NCI-H748 (cell line): ENCODE measurements around the gene LSG1.

ENCODE experiments used
- DNase-seq: peaks from one replicate; lab custom pipeline; 2025; ENCODE audit not compliant: unreplicated experiment; lab: John Stamatoyannopoulos, UW

LSG1 gene

DNA sequence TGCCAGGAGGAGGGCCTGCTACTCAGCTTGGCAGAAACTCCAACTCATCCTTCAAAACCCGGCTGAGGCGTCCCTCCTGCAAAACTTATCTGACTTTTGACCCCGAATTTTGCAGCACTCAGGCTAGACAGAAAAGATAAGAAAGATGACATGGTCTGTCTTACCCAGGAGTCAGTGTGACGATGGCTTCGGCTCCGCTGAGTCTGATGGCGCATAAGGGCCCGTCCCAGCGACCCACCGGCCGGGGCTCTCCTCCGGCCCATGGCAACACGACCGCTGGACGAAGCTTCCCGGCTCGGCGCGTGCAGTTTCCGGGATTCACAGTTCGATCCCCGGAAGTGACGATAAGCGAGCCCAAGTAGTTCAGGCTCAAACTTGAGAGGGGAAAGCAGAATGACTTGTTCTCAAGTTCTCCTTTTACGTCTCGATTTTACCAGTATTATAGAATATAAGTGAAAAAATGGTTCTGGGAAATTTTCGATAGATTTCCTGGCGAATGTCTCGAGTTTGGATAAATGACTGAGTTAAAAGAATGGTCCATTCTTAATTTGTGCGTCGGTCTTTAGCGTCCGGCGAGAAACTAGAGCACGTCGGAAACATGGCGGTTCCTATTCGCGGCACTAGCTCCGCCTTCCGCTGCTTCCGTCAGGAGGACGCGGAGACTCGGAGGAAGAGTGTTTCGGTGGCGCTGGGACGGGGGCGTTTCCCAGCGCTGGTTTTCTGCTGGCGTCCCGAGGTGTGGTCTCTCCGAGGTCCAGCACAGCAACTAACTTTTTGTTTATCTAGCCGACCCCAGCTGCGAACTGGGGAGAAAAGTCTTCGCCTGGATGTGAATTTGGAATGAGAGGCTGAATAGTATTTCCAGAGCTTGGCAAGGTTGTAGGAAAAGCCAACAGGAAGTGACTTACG lies at the start of gene LSG1:
Gene LSG1 (minus strand): TSS at position 292 of the 909 bp plus-strand sequence. CDS start 29 bp downstream, at position 263.
- DNase-seq: peak; percentile 93

- no peak for DNase-seq
These were observed 48.1 kb upstream of the LSG1 start for GRCh38 chr3:194720048-194720447.

- no peak for DNase-seq
These were observed 46.1 kb upstream of the LSG1 start for GRCh38 chr3:194718079-194718478.

DNA sequence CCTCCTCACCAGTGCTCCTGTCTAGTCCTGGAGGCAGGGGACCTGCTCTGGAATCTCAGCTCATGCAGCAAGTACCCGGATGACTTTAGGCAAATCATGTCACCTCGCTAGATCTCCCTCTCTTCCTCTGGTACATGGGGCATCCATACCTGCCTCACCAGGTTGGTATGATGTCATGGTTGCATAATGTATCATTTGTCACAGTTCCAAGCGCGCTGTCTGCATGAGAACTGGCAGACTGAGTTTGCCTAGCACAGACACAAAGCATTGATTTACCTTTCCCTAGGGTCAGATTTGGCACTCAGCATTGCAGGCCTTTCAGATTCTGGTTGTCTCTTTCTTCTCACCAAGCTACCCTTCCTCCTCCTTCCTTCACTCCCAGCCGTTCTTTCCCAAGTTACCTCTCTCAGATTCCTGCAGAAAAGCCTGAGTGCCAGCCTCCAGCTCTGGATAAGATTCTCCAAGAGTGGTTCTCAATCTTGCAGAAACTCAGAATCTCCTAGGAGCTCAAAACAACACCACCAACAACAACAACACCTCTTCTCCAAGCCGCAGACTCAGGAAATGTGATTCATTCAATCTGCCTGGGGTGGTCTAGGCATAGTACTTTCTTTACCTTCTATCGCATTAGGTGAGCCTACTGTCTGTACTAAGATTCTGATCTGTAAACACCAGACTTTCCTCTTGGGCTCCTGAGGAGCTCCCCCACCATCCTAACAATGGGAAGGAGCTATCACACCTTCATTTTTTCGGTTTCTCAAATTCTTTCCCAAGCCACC lies 43.2 kb upstream of the LSG1 start:
- DNase-seq: no peak

GRCh38 chr3:194714564-194714963 lies 42.6 kb upstream of the LSG1 start:
- no peak for DNase-seq

DNA sequence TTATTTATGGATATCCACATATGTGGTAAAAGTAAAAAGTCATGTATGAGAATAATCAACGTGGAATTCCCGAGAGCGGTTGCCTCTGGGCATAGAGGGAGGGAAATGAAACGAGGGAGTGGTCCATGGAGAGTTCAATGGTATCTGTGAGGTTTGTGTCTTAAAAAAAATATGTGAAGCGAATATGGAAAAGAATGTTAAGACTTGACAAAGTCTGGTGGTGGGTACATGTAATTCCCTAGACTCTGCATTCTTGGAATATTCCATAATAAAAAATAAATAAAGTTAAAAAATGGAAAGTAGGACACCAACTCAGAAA lies 42.1 kb upstream of the LSG1 start:
- DNase-seq: no peak

GRCh38 chr3:194713299-194714136 lies 41.5 kb upstream of the LSG1 start:
- DNase-seq: no peak

- DNase-seq: no peak
These were observed 39.9 kb upstream of the LSG1 start for GRCh38 chr3:194711913-194712312.

DNA sequence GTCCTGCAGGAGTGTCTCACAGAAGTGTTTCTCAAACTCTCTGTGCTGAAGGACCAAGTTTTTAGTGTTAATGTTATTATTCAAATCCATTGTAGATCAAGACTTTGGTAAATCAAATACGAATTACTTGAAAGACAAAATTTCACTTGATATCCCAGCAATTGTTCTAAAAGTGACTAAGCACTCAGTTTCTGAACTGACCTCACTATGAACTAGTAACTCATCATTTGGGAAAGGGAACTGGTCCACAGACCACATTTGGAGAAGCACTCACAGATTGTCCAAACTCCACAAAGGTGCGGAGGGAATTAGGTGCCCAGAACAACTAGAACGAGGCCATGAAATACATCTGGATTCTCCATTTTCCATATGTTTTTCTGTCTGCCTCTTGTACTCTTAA lies 39.3 kb upstream of the LSG1 start:
- DNase-seq: no peak

GRCh38 chr3:194707147-194707540 lies 35.2 kb upstream of the LSG1 start:
- no peak for DNase-seq

- no peak for DNase-seq
These were observed 33.8 kb upstream of the LSG1 start for GRCh38 chr3:194705761-194706160.

DNA sequence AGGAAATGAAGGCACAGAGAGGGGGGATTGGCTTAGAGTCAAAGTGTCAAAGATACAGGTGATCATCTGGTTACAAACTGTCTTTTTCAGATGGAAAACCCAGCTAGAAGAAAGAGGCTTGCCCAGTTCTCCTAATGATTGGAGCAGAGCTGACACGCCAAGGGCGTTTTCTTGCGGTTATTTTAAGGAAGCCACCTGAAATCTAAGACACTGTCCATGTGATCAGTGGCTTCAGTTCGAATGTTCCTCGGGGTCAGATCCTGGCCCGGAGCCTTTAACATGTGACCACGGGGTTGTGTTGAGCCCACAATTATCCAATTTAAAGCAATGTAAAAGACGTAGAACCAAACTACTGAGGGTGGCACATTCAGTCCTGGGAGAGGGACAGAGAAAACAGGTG lies 33.2 kb upstream of the LSG1 start:
- DNase-seq: no peak

GRCh38 chr3:194702545-194702944 lies 30.6 kb upstream of the LSG1 start:
- DNase-seq: no peak

DNA sequence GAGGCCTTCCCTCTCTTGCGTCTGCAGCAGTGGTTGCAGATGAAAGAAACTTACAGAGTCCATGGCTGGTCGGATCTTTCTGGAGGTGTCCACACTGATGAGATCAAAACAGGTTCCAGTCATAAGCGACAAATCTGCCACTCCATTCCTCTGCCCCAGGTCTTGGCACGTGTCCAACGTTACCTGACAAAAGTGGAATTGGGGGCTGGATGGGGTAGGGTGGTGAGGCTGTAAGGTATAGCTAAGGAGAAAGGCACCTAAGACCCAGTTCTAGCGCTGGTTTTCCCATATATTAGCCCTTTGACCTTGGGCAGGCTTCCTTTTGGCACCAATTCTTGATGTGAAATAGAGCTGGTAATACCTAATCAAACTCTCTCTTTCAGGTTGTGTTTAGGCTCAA lies 24.7 kb upstream of the LSG1 start:
- DNase-seq: no peak

GRCh38 chr3:194691481-194692283 lies 19.7 kb upstream of the LSG1 start:
- no peak for DNase-seq

DNA sequence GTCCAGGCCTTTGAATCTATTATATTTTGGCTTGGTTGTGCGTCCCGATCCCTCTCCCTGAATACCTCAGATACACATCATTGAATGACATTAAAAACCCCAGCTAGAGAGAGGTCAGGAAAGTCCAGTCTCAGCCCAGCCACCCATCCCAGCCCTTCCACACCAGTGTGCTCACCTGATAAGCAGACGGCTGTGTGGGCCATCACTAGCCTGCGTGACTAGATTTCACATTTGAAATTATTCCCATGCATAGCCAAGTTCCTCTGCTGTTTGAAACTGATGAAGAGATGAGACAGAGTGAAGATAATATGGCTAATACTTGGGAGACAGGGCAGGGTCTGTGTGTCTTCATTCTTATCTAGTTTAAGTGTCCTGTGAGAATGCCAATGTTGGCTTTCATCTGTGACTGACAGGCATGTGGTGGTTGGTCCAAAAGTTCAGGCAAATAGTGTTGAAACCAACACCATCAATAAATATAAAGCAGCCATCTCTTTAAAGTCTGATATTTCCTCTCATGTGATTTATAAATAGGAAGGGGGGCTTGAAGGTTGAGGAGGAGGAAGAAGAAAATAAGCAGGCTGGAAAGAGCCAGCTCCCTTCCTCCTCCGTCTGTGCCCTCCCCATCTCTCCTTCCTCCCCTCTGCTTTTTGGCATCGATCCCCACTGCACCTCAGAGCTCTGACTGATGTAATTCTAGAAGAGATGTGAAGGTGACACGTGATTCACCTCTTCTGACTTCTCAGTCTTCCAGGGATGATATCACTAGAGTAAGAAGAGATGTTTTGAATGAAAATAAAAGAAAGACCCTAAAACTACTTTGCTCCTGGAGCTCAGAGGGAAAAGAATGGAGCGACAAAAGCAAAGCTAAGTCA lies 18.7 kb upstream of the LSG1 start:
- DNase-seq: no peak

- DNase-seq: no peak
These were observed 17.5 kb upstream of the LSG1 start for GRCh38 chr3:194689493-194689944.

GRCh38 chr3:194688946-194689345 lies 17.0 kb upstream of the LSG1 start:
- DNase-seq: no peak

DNA sequence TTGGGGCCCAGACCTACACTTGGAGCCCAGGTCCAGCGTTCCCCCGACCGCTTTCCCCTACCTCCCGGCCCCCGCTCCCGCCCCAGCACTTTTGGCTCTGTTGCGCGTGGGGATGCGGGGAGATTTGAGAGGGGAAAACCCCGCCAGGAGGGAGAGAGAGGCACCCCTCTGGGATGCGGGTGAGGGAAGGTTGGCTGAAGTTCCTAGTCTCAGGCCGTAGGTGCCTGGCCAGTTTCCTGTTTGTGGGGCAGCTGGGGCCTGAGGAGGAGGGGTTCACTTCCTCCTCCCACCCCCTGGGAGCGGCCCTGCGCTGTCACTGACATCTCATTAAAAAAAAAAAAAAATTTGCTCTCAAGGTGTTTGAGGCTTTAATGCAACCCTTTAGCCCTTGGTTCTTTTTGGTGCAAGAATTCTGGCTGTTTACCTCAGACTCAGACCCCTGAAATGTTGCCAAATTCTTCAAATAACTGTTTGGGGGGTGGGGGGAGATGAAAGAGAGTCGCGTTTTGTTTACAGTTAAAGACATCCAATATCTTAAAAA lies 16.3 kb upstream of the LSG1 start:
- peak; percentile 49 for DNase-seq
